ENCODE data around the gene TTPAL. TPM values are rescaled to one million over a fixed set of nuclear protein-coding genes. Genes with fewer than 3 reads are reported as not detected.

The TTPAL gene
- total RNA-seq, 1 experiment from 2014 or later, result 21.1 TPM

GRCh38 chr20:44477151-44477550, 1.5 kb downstream of the TTPAL start:
- no peak overlapping the region for H2BK20ac ChIP-seq (ENCODE audit: low read depth, low read length, poor library complexity, severe bottlenecking)
- H3K36me3 Mint-ChIP-seq (ENCODE audit: insufficient read depth in 1 of 3, low read depth in 3 of 3), result peaks cover 7 to 21% (median 19%) of the 10 kb centered on the region in 3 experiments; a peak in 6 of 7 replicates
- WGBS (ENCODE audit: extremely low coverage, insufficient read length, low lambda C conversion rate), result no CpG with 5 or more reads among the region's 3 CpGs

More at GRCh38 chr20:44477151-44477550, 1.5 kb downstream of the TTPAL start:
- no peak overlapping the region for H3K14ac ChIP-seq (ENCODE audit: insufficient read depth, low read length)
- H3K79me2 ChIP-seq (ENCODE audit: insufficient read depth, low read length), result no peaks in the 10 kb centered on the region
- H3K4me3 Mint-ChIP-seq, result peak overlapping the region; percentile 25 to 95; a peak in 4 of 5 replicates
- no peaks in the 10 kb centered on the region for H3K9me3 Mint-ChIP-seq
- H3K9me3 ChIP-seq (ENCODE audit: control insufficient read depth, low read depth, low read length), result no peaks in the 10 kb centered on the region
- no peak overlapping the region for H2AFZ ChIP-seq (ENCODE audit: low read length)
- no peak overlapping the region for H2BK120ac ChIP-seq (ENCODE audit: low read depth, low read length, poor library complexity, severe bottlenecking)
- H3K27ac ChIP-seq (ENCODE audit: insufficient read length, low read depth, low read length), result no peak overlapping the region
- no peak overlapping the region for H4K91ac ChIP-seq (ENCODE audit: insufficient read length, low read depth, low read length)
- no peak overlapping the region for H3K18ac ChIP-seq (ENCODE audit: insufficient read length, low read depth, low read length)
- H2AK5ac ChIP-seq (ENCODE audit: insufficient read length, low read length), result no peak overlapping the region
- peaks cover 5% of the 10 kb centered on the region for H3K27me3 Mint-ChIP-seq (ENCODE audit: low read depth)
- no peak overlapping the region for H2BK5ac ChIP-seq (ENCODE audit: insufficient read length, low read length)
- H3K23me2 ChIP-seq (ENCODE audit: insufficient read length, low read depth, low read length, poor library complexity, severe bottlenecking), result no peaks in the 10 kb centered on the region
- no peaks in the 10 kb centered on the region for H3K27me3 ChIP-seq (ENCODE audit: insufficient read depth, low read length)
- no peak overlapping the region for H3K56ac ChIP-seq (ENCODE audit: insufficient read length, low read depth, low read length)
- no peak overlapping the region for H3K4me2 ChIP-seq (ENCODE audit: insufficient read depth, insufficient read length, low read length)
- H4K5ac ChIP-seq (ENCODE audit: insufficient read length, low read depth, low read length), result no peak overlapping the region
- H3K4ac ChIP-seq (ENCODE audit: low read depth, low read length), result no peak overlapping the region
- no peak for TF ChIP-seq CTCF (conservative IDR thresholded peaks at IDR 0.05)
- H3K4me1 ChIP-seq (ENCODE audit: insufficient read depth, low read length), result peaks cover 3% of the 10 kb centered on the region; the same call in 1 of the 2 replicates
- H3K23ac ChIP-seq (ENCODE audit: insufficient read length, low read depth, low read length), result no peak overlapping the region
- no peaks in the 10 kb centered on the region for H3K79me1 ChIP-seq (ENCODE audit: insufficient read depth, low read depth, low read length, poor library complexity, severe bottlenecking)
- H2BK15ac ChIP-seq (ENCODE audit: low read depth, low read length), result no peak overlapping the region
- H3K9ac ChIP-seq (ENCODE audit: extremely low read depth, insufficient read length, low read length), result no peak overlapping the region
- H2BK12ac ChIP-seq (ENCODE audit: insufficient read length, low read depth, low read length), result no peak overlapping the region
- no peak overlapping the region for H4K8ac ChIP-seq (replicated peaks; ENCODE audit: insufficient read length, low read depth, low read length)
- no peak overlapping the region for H3K27ac Mint-ChIP-seq
- H3K4me1 Mint-ChIP-seq, result peaks cover 16 to 18% of the 10 kb centered on the region in 2 experiments
- H4K20me1 ChIP-seq (ENCODE audit: control insufficient read depth, insufficient read depth, insufficient read length), result no peaks in the 10 kb centered on the region
- DNase-seq, result no peak
- H3T11ph ChIP-seq (ENCODE audit: low read length), result no peak overlapping the region

All from H9 (cell line).